ENCODE results near the gene INS.

DNA sequence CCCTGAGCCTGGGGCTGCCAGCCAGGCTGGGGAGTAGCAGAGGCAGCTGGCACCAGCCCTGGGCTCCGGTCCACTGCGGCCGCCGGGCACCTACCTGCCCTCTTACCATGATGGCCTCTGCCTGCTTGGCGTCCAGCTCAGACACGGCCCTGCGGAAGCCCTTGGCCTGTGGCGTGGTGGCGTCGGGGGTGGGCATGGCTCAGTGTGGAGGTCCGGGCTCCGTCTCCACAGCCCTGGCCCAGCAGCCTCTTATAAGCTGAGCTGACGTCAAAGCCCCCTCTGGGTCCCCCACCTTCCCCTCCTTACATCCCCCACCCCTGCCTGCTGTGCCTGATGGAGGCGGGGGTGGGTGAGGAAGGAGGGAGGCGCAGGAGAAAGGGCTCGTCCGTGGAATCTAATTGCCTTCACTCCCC is 10.6 kb upstream of the INS start, which contains the start of gene TH:
- TF ChIP-seq, protein P1, sequence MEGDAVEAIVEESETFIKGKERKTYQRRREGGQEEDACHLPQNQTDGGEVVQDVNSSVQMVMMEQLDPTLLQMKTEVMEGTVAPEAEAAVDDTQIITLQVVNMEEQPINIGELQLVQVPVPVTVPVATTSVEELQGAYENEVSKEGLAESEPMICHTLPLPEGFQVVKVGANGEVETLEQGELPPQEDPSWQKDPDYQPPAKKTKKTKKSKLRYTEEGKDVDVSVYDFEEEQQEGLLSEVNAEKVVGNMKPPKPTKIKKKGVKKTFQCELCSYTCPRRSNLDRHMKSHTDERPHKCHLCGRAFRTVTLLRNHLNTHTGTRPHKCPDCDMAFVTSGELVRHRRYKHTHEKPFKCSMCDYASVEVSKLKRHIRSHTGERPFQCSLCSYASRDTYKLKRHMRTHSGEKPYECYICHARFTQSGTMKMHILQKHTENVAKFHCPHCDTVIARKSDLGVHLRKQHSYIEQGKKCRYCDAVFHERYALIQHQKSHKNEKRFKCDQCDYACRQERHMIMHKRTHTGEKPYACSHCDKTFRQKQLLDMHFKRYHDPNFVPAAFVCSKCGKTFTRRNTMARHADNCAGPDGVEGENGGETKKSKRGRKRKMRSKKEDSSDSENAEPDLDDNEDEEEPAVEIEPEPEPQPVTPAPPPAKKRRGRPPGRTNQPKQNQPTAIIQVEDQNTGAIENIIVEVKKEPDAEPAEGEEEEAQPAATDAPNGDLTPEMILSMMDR (IDR thresholded peaks at IDR 0.05 in 2 of 3, conservative IDR thresholded peaks at IDR 0.05 in 1 of 3; ENCODE audit: control insufficient read depth in 2 of 3, extremely low read depth in 1 of 3, insufficient read depth in 1 of 3, low read depth in 3 of 3, low read length in 3 of 3): no peak
- TF ChIP-seq SMAD1 (IDR thresholded peaks at IDR 0.05; ENCODE audit: low read depth, partially characterized antibody): no peak
- TF ChIP-seq RCOR1 (conservative IDR thresholded peaks at IDR 0.05; ENCODE audit: low read depth, low read length): no peak
- no peak for TF ChIP-seq BACH1 (IDR thresholded peaks at IDR 0.05; ENCODE audit: borderline replicate concordance)
- TF ChIP-seq, protein P2, sequence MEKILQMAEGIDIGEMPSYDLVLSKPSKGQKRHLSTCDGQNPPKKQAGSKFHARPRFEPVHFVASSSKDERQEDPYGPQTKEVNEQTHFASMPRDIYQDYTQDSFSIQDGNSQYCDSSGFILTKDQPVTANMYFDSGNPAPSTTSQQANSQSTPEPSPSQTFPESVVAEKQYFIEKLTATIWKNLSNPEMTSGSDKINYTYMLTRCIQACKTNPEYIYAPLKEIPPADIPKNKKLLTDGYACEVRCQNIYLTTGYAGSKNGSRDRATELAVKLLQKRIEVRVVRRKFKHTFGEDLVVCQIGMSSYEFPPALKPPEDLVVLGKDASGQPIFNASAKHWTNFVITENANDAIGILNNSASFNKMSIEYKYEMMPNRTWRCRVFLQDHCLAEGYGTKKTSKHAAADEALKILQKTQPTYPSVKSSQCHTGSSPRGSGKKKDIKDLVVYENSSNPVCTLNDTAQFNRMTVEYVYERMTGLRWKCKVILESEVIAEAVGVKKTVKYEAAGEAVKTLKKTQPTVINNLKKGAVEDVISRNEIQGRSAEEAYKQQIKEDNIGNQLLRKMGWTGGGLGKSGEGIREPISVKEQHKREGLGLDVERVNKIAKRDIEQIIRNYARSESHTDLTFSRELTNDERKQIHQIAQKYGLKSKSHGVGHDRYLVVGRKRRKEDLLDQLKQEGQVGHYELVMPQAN (conservative IDR thresholded peaks at IDR 0.05): no peak
